Peyer's patch (tissue), 4 donors: ENCODE results near the gene SON.

ENCODE experiments used
- CTCF ChIP-seq, 6 experiments: fragments of 450-650 bp in 4 of 6; fragments of 200-600 bp in 2 of 6; sonication (generic) in 1 of 6; IDR thresholded peaks; one replicate each; pipeline ENCODE4 v1.5.1; 2017 to 2019; ENCODE audit warnings: antibody characterized with exemption in 6 of 6, mild to moderate bottlenecking in 3 of 6, moderate library complexity in 1 of 6
- POLR2A ChIP-seq, 2 donors: fragments of 450-650 bp; IDR thresholded peaks; one replicate each; pipeline ENCODE4 v1.5.1; 2017; ENCODE audit warnings: antibody characterized with exemption in 2 of 2, mild to moderate bottlenecking in 2 of 2, moderate library complexity in 2 of 2

GRCh38 chr21:33505833-33506232, 37.0 kb upstream of the SON start:
- TF ChIP-seq CTCF (IDR thresholded peaks at IDR 0.05) (no peak), POLR2A (IDR thresholded peaks at IDR 0.05) (no peak)
